ENCODE measurements around the gene ERMARD.

The ERMARD gene

DNA sequence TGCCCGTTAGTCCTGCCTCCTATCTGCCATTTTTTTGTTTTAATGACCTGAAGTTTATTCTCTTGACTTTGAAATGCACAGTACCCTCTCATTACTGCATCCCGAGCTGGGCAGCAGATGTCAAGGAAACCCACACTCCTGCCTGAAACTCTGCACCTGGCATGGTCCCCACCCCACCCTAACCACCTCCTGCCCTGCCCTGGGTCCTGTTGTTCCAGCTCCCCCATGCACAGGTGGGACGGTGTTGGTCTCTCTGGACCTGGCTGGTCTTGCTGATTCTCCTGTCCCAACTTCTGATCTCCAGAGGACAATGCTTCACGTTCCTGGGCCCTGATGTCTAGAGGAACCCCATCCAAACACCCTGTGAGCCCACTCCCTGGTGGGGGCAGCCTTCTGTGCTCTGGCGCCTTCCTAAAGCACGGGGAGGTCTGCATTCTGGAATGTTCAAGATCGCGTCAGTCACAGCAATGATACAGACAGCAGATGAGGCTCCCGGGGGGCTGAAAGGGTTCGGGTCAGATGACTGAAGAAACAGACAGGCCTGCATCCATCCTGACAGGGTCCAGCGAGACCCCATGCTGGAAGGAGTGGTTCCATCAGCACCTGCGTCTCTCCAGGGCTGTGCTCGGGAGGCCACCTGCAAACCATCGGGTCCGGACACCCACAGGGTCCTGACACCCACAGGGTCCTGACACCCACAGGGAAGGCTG is 73.6 kb downstream of the ERMARD start:
- Histone ChIP-seq H3K9ac (ENCODE audit: low read depth, low read length, poor library complexity, severe bottlenecking) (no peak overlapping the region), H3K4me1 (ENCODE audit: insufficient read depth, low read length, poor library complexity, severe bottlenecking) (no peaks in the 10 kb centered on the region), H4K20me1 (ENCODE audit: insufficient read depth, low read length, poor library complexity, severe bottlenecking) (no peaks in the 10 kb centered on the region), H3K27me3 (ENCODE audit: insufficient read depth, low read length, poor library complexity, severe bottlenecking) (no peaks in the 10 kb centered on the region), H3K79me2 (ENCODE audit: insufficient read depth, low read length) (no peaks in the 10 kb centered on the region), H2AFZ (ENCODE audit: low read length) (no peak overlapping the region), H3K9me2 (replicated peaks; ENCODE audit: low read depth, low read length) (no peaks in the 10 kb centered on the region), H3K9me3 (ENCODE audit: insufficient read depth, low read depth, low read length) (peaks cover 16% of the 10 kb centered on the region; the same call in 1 of the 2 replicates), H3K36me3 (ENCODE audit: insufficient read depth, low read length) (no peaks in the 10 kb centered on the region), H3K4me3 (ENCODE audit: low read length, poor library complexity, severe bottlenecking) (no peak overlapping the region), H3K4me2 (ENCODE audit: low read depth, low read length, poor library complexity, severe bottlenecking) (no peak overlapping the region), H3F3A (ENCODE audit: low read depth) (no peaks in the 10 kb centered on the region)
- TF ChIP-seq, protein P1, sequence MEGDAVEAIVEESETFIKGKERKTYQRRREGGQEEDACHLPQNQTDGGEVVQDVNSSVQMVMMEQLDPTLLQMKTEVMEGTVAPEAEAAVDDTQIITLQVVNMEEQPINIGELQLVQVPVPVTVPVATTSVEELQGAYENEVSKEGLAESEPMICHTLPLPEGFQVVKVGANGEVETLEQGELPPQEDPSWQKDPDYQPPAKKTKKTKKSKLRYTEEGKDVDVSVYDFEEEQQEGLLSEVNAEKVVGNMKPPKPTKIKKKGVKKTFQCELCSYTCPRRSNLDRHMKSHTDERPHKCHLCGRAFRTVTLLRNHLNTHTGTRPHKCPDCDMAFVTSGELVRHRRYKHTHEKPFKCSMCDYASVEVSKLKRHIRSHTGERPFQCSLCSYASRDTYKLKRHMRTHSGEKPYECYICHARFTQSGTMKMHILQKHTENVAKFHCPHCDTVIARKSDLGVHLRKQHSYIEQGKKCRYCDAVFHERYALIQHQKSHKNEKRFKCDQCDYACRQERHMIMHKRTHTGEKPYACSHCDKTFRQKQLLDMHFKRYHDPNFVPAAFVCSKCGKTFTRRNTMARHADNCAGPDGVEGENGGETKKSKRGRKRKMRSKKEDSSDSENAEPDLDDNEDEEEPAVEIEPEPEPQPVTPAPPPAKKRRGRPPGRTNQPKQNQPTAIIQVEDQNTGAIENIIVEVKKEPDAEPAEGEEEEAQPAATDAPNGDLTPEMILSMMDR (conservative IDR thresholded peaks at IDR 0.05; ENCODE audit: low read length), result no peak
- no peak for TF ChIP-seq EZH2phosphoT487 (IDR thresholded peaks at IDR 0.05; ENCODE audit: borderline replicate concordance)

DNA sequence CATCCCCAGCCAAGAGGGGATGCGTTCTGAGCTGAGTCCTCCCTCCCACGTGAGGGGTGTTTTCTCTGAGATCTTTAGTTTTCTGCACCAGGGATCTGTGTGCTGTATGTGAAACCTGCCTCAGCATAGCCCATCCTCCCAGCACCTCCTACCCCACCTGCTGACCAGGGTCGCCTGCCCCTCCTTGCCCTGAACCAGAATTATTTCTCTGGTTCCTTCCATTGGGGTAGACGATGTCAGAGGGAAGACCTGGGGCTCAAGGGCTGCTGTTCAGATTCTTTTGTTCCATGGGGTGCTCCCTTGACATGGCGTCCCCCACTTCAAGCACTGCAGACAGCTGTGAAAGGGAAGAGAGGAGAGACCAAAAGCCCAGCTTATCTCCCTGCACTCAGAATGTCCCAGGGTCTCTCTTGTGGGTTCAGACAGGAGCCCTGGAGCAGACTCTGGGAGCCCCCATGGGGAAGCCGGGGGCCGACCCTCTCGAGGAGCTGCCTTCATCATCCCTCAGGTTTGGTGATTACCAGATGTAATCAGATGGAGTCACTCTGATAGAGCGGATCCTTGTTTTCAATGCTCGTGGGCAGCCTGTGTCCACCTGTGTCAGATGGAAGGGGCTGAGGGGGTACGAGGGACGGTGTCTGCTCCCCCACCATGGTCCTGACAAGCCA is 74.3 kb downstream of the ERMARD start:
- no peaks in the 10 kb centered on the region for H4K20me1 ChIP-seq (ENCODE audit: insufficient read depth, low read length, poor library complexity, severe bottlenecking)

DNA sequence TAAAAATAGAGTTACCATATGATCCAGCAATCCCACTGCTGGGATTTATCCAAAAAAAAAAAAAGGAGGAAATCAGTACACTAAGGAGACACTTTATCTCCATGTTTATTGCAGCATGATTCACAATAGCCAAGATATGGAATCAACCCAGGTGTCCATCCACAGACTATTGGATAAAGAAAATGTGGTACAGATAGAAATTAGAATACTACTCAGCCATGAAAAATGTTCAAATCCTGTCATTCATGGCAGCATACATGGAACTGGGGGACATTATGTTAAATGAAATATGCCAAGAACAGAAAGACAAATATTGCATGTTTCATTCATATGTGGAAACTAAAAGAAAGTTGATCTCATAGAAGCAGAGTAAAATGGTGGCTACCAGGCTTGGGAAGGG is 75.3 kb downstream of the ERMARD start:
- no peaks in the 10 kb centered on the region for H3K4me1 ChIP-seq (ENCODE audit: insufficient read depth, low read length, poor library complexity, severe bottlenecking)
- no peaks in the 10 kb centered on the region for H3F3A ChIP-seq (ENCODE audit: low read depth)
- TF ChIP-seq, protein P1 (conservative IDR thresholded peaks at IDR 0.05; ENCODE audit: low read length), result no peak
- TF ChIP-seq EZH2phosphoT487 (IDR thresholded peaks at IDR 0.05; ENCODE audit: borderline replicate concordance), result no peak
- H2AFZ ChIP-seq (ENCODE audit: low read length), result no peak overlapping the region
- no peak overlapping the region for H3K4me2 ChIP-seq (ENCODE audit: low read depth, low read length, poor library complexity, severe bottlenecking)
- no peaks in the 10 kb centered on the region for H3K79me2 ChIP-seq (ENCODE audit: insufficient read depth, low read length)
- H3K36me3 ChIP-seq (ENCODE audit: insufficient read depth, low read length), result no peaks in the 10 kb centered on the region
- H3K4me3 ChIP-seq (ENCODE audit: low read length, poor library complexity, severe bottlenecking), result no peak overlapping the region
- H3K9me2 ChIP-seq (replicated peaks; ENCODE audit: low read depth, low read length), result no peaks in the 10 kb centered on the region
- no peaks in the 10 kb centered on the region for H3K27me3 ChIP-seq (ENCODE audit: insufficient read depth, low read length, poor library complexity, severe bottlenecking)
- H3K9me3 ChIP-seq (ENCODE audit: insufficient read depth, low read depth, low read length), result peaks cover 12% of the 10 kb centered on the region; the same call in 1 of the 2 replicates
- H4K20me1 ChIP-seq (ENCODE audit: insufficient read depth, low read length, poor library complexity, severe bottlenecking), result no peaks in the 10 kb centered on the region
- H3K9ac ChIP-seq (ENCODE audit: low read depth, low read length, poor library complexity, severe bottlenecking), result no peak overlapping the region

More for the DNA sequence above, 74.3 kb downstream of the ERMARD start:
- H3K27me3 ChIP-seq (ENCODE audit: insufficient read depth, low read length, poor library complexity, severe bottlenecking), result no peaks in the 10 kb centered on the region
- no peak for TF ChIP-seq EZH2phosphoT487 (IDR thresholded peaks at IDR 0.05; ENCODE audit: borderline replicate concordance)
- TF ChIP-seq, protein P1 (conservative IDR thresholded peaks at IDR 0.05; ENCODE audit: low read length), result no peak
- no peaks in the 10 kb centered on the region for H3F3A ChIP-seq (ENCODE audit: low read depth)
- H3K36me3 ChIP-seq (ENCODE audit: insufficient read depth, low read length), result no peaks in the 10 kb centered on the region
- H3K4me2 ChIP-seq (ENCODE audit: low read depth, low read length, poor library complexity, severe bottlenecking), result no peak overlapping the region
- no peak overlapping the region for H3K4me3 ChIP-seq (ENCODE audit: low read length, poor library complexity, severe bottlenecking)
- H3K9me2 ChIP-seq (replicated peaks; ENCODE audit: low read depth, low read length), result no peaks in the 10 kb centered on the region
- no peaks in the 10 kb centered on the region for H3K79me2 ChIP-seq (ENCODE audit: insufficient read depth, low read length)
- H3K9me3 ChIP-seq (ENCODE audit: insufficient read depth, low read depth, low read length), result peaks cover 12% of the 10 kb centered on the region; the same call in 1 of the 2 replicates
- no peak overlapping the region for H2AFZ ChIP-seq (ENCODE audit: low read length)
- H3K9ac ChIP-seq (ENCODE audit: low read depth, low read length, poor library complexity, severe bottlenecking), result no peak overlapping the region
- H3K4me1 ChIP-seq (ENCODE audit: insufficient read depth, low read length, poor library complexity, severe bottlenecking), result no peaks in the 10 kb centered on the region
